ENCODE data around the gene IFNAR2. TPM values are rescaled to one million over a fixed set of nuclear protein-coding genes. Genes with fewer than 3 reads are reported as not detected.
A peak's percentile ranks its signal among the peaks of the same experiment; 100 is the strongest.
"Not testable (repeated sequence)": the region's sequence is repeated elsewhere in the genome, so short reads cannot be mapped to it uniquely, and the experiment has no call there.

Gene IFNAR2
- total RNA-seq, 1 donor from 2014 or later = 12.4 TPM

- DNase-seq = no peak
Measured at GRCh38 chr21:33245289-33245918, 15.7 kb downstream of the IFNAR2 start.

- DNase-seq = no peak
Measured at GRCh38 chr21:33246506-33246905, 16.8 kb downstream of the IFNAR2 start.

- DNase-seq = no peak
Measured at GRCh38 chr21:33246963-33247362, 17.2 kb downstream of the IFNAR2 start.

- DNase-seq = no peak
Measured at GRCh38 chr21:33247599-33247998, 17.9 kb downstream of the IFNAR2 start.

GRCh38 chr21:33249331-33250002 is 19.7 kb downstream of the IFNAR2 start:
- DNase-seq = no peak

GRCh38 chr21:33251119-33251518 is 21.4 kb downstream of the IFNAR2 start:
- no peak for DNase-seq

GRCh38 chr21:33253382-33253781 is 23.6 kb downstream of the IFNAR2 start:
- not testable (repeated sequence) for DNase-seq

GRCh38 chr21:33254766-33255165 is 25.0 kb downstream of the IFNAR2 start:
- DNase-seq = no peak

- DNase-seq = no peak
Measured at GRCh38 chr21:33255404-33255803, 25.7 kb downstream of the IFNAR2 start.

GRCh38 chr21:33256019-33256418 is 26.3 kb downstream of the IFNAR2 start:
- peak; percentile 18 for DNase-seq

- DNase-seq = no peak
Measured at GRCh38 chr21:33257094-33257803, 27.5 kb downstream of the IFNAR2 start.

GRCh38 chr21:33258475-33258874 is 28.7 kb downstream of the IFNAR2 start:
- no peak for DNase-seq

GRCh38 chr21:33259428-33259827 is 29.7 kb downstream of the IFNAR2 start:
- DNase-seq = no peak

GRCh38 chr21:33259995-33260394 is 30.3 kb downstream of the IFNAR2 start:
- DNase-seq = no peak

GRCh38 chr21:33261635-33262034 is 31.9 kb downstream of the IFNAR2 start:
- DNase-seq = no peak

- no peak for DNase-seq
Measured at GRCh38 chr21:33262921-33263320, 33.2 kb downstream of the IFNAR2 start.

GRCh38 chr21:33264561-33264960 is 34.8 kb downstream of the IFNAR2 start:
- no peak for DNase-seq

GRCh38 chr21:33265664-33266049 is 35.9 kb downstream of the IFNAR2 start:
- DNase-seq = peak; percentile 24

- peak; percentile 63 for DNase-seq
Measured at GRCh38 chr21:33266050-33266788, 36.5 kb downstream of the IFNAR2 start, which contains the start of gene IL10RB. IL10RB (plus strand) TSS chr21:33266367; CDS start chr21:33266466, 99 bp downstream.

GRCh38 chr21:33266789-33267135 is 37.0 kb downstream of the IFNAR2 start:
- no peak for DNase-seq

- peak; percentile 8 for DNase-seq
Measured at GRCh38 chr21:33267250-33267649, 37.5 kb downstream of the IFNAR2 start.

- no peak for DNase-seq
Measured at GRCh38 chr21:33268393-33268736, 38.6 kb downstream of the IFNAR2 start.

GRCh38 chr21:33268737-33269441 is 39.2 kb downstream of the IFNAR2 start:
- DNase-seq = no peak

Data from dermis blood vessel endothelial cell (primary cell).